Posterior cingulate gyrus (tissue), 11 donors: ENCODE data around the gene RXFP3.
"Not testable (repeated sequence)": the region's sequence is repeated elsewhere in the genome, so short reads cannot be mapped to it uniquely, and the experiment has no call there.

Source experiments
- DNase-seq, 10 donors: peaks; one replicate each; pipeline versions ENCODE4 v3.0.0 to v3.0.0-alpha.2; 2020 to 2021; ENCODE audit warnings: mixed read lengths in 3 of 10
- intact Hi-C: fragments of 100-400 bp; cut with DNase I; formaldehyde crosslinking; loops from one replicate; pipeline ENCODE4 v1.15.1; 2023

Gene RXFP3

DNA sequence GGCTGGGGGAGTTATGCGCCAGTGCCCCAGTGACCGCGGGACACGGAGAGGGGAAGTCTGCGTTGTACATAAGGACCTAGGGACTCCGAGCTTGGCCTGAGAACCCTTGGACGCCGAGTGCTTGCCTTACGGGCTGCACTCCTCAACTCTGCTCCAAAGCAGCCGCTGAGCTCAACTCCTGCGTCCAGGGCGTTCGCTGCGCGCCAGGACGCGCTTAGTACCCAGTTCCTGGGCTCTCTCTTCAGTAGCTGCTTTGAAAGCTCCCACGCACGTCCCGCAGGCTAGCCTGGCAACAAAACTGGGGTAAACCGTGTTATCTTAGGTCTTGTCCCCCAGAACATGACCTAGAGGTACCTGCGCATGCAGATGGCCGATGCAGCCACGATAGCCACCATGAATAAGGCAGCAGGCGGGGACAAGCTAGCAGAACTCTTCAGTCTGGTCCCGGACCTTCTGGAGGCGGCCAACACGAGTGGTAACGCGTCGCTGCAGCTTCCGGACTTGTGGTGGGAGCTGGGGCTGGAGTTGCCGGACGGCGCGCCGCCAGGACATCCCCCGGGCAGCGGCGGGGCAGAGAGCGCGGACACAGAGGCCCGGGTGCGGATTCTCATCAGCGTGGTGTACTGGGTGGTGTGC is at the start of gene RXFP3:
TSS of gene RXFP3 (plus strand) at position 6 of the 636 bp plus-strand sequence. CDS start at position 361, 355 bp downstream.
- intact Hi-C loops = no loop called here

GRCh38 chr5:33887268-33887667 is 48.9 kb upstream of the RXFP3 start:
- intact Hi-C loops = no loop called here
- DNase-seq = no peak

More for the DNA sequence above, at the start of gene RXFP3:
- peak in 3 of 10 donors; percentile 71 to 84 (median 72) for DNase-seq

DNA sequence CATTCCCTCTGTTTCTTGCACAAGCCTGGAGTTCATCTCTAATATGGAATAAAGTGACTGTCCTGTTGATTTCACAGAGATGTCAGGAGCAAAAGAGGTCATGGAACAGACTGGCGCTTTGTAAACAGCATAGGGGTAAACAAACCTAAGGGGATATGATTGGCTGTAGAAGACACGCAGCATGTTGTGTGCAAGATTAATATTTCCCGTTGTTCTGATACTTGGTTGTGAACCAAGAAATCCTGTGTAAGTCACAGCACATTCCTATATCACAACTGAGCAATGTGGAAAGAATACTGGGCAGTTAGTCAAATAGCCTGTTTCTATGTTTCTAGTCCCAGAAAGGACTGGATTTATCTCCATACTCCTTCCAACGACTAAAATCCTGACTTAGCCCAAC is 47.6 kb upstream of the RXFP3 start:
- no peak for DNase-seq
- intact Hi-C loops = no loop called here

- intact Hi-C loops = no loop called here
- no peak for DNase-seq
Measured at GRCh38 chr5:33890131-33891032, 45.8 kb upstream of the RXFP3 start.

DNA sequence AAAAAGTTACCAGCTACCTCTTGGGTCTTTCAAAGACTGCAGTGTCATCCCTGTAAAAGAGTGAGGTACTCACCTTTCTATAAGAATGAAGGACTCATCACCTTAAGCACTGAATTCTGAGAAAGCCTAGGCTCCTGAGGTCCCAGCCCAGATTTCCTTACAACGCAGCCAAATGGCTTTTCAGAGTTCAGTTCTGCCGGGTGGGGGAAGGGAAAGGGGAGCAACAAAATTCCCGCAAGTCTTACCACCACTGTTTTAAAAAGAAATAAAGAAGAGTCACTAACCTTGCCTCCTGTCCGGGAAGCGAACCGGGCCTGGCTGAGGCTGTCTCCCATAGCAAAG is 44.8 kb upstream of the RXFP3 start:
- peak in 1 of 10 donors; percentile 70 for DNase-seq
- intact Hi-C loops = no loop called here

GRCh38 chr5:33891788-33892619 is 44.2 kb upstream of the RXFP3 start, which contains the start of gene ADAMTS12:
TSS of gene ADAMTS12 (minus strand) at chr5:33891990. CDS start at chr5:33891856, 134 bp downstream.
- intact Hi-C loops = no loop called here
- peak in 1 of 10 donors; percentile 75 for DNase-seq

DNA sequence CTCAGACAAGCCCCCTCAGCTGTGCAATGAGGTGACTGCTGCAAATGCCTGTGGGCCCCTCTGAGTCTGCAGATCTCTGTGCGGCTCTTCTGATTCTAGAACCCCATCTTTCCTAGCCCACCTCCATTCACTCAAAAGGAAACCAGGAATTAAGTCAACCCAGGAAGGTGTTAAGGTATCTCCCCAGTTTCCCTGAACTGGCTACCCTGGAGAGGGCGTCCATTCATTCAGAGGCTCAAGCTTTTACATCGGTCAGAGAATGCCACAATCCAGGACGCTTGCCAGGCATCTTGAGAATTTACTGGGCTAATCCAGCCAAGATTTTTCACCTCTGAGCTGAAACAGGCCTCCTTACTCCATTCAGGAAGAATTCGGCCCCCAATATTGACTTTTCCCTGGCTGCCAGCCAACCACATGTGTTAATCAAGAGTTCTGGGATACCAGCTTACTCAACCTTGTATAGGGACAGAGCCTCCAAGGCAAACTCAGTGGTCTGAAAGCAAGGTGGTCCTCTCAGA is 43.5 kb upstream of the RXFP3 start:
- intact Hi-C loops = no loop called here
- no peak for DNase-seq

DNA sequence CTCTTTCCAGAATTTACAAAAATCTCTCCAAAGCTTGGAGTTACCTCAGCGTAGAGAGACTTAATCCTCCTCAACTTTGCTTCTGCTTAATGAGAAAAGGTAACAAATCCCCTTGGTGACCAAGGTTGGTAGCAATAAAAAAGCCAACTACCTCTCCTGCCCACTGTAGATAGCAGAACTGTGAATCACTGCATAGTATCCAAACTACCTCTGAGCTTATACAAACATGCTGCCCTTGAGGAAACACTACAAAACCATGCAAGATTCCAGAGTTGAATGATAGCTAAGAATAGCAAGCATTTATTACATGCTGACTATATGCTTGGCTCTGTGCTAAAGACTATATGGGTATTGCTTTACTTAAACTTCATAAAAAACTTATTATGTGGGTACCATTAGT is 41.6 kb upstream of the RXFP3 start:
- intact Hi-C loops = no loop called here
- DNase-seq = no peak

- intact Hi-C loops = no loop called here
- DNase-seq = no peak
Measured at GRCh38 chr5:33901156-33901555, 35.0 kb upstream of the RXFP3 start.

DNA sequence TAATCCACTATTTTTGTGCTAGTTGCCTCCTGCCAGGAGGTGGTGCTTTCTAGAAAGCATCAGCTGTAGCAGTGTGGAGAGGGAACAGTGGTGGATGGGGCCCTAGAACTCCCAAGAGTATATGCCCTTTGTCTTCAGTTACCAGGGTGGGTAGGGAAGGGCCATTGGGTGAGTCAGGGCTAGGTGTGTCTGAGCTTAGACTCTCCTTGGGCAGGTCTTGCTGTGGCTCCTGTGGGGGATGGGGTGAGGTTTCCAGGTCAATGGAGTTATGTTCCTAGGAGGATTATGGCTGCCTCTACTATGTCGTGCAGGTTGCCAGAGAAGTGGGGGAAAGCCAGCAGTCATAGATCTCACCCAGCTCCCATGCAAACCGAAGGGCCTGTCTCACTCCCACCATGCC is 33.1 kb upstream of the RXFP3 start:
- intact Hi-C loops = no loop called here
- no peak for DNase-seq

DNA sequence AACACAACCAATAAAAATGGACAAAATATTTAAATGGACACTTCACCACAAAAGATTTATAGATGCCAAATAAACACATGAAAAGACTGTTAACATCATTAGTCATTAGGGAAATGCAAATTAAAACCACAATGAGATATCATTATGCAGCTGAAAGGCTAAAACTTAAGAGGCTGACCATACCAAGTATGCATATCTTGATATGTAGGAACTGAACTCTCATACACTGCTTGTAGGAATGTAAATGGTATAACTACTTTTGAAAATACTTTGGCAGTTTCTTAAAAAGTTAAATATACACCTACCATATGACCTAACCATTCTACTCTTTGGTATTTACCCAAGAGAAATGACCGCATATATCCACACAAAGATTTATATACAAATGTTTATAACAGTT is 30.8 kb upstream of the RXFP3 start:
- intact Hi-C loops = no loop called here
- DNase-seq = no peak

DNA sequence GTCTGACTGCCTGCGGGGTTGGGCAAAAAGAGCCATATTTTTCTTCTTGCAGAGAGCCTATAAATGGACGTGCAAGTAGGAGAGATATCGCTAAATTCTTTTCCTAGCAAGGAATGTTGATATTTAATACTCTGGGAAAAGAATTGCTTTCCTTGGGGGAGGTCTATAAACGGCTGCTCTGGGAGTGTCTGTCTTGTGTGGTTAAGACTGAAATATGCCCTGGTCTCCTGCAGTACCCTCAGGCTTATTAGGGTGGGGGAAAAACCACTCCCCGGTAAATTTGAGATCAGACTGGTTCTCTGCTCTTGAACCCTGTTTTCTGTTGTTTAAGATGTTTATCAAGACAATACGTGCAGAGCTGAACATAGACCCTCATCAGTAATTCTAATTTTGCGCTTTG is 29.9 kb upstream of the RXFP3 start:
- DNase-seq, intact Hi-C loops: not testable (repeated sequence)

- intact Hi-C loops, DNase-seq: not testable (repeated sequence)
Measured at GRCh38 chr5:33914844-33915243, 21.3 kb upstream of the RXFP3 start.

DNA sequence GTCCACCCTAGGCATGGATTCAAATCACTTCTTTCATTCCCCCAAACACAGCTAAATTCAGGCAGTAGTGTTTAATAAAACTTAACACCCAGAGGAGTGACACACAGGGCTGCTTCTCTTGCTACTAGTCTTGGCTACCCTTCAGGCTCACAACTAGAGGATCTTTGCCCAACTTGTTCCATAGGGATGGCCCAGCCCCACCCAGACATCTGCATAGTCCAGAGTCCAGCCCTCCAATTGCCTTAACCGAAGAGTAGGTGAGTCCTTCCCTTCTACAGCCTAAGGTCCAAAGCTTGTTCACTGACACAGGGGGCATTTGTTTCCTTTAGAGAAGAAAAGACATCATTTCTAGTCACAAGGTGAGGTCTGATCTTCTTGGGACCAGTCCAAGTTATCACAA is 15.2 kb upstream of the RXFP3 start:
- DNase-seq = no peak
- intact Hi-C loops = no loop called here

DNA sequence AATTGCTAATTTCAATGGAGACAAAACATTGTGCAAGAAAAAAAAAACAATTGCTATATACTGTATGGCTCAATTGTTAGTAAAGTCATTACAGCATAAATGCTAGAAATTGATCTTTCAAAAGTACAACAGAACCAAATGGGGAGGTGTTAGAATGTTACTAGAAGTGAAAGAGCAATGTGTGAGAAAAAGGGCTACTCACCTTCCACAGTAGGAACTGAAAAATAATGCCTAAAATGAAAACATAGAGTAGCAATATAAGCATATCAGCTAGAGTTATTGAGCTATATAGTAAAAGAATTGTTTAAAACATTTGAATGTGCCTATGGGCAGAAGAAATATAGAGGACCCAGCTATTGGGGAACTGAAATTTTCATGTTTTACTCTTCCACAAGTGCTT is 10.9 kb upstream of the RXFP3 start:
- intact Hi-C loops = no loop called here

DNA sequence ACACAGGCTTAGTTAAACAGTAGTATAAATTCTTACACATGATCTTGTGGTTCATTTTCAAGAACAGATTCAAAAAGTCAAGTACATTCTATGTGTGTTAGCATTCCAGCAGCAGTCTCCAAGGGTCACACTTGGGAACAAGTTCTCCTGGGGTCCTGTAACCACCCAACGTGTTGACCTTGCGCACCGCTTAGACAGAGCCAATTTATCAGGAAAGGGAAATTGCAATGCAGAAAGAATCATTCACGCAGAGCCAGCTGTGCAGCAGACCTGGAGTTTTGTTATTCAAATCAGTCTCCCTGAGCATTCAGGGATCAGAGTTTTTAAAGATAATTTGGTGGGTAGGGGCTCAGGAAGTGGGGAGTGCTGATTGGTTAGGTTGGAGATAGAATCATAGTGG is 8.5 kb upstream of the RXFP3 start:
- intact Hi-C loops = no loop called here
- no peak for DNase-seq

More for the DNA sequence above, 10.9 kb upstream of the RXFP3 start:
- no peak for DNase-seq

DNA sequence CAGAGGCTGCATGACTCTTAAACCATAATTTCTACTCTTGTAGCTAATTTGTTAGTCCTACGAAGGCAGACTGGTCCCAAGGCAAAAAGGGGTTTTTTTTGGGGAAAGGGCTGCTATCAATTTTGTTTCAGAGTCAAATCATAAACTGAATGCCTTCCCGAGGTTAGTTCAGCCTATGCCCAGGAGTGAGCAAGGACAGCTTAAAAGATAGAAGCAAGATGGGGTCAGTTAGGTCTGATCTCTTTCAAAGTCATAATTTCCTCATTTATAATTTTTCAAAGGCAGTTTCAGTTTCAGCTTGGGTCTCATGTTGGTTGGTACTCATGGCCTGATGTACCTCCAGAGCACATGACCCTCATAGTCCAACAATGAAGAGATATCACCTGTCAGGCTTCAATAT is 7.9 kb upstream of the RXFP3 start:
- DNase-seq = no peak

GRCh38 chr5:33929925-33930690 is 6.1 kb upstream of the RXFP3 start:
- intact Hi-C loops = no loop called here
- DNase-seq = no peak

More for the DNA sequence above, 7.9 kb upstream of the RXFP3 start:
- intact Hi-C loops = no loop called here

- no peak for DNase-seq
- intact Hi-C loops = no loop called here
Measured at GRCh38 chr5:33931136-33931535, 5.0 kb upstream of the RXFP3 start.

DNA sequence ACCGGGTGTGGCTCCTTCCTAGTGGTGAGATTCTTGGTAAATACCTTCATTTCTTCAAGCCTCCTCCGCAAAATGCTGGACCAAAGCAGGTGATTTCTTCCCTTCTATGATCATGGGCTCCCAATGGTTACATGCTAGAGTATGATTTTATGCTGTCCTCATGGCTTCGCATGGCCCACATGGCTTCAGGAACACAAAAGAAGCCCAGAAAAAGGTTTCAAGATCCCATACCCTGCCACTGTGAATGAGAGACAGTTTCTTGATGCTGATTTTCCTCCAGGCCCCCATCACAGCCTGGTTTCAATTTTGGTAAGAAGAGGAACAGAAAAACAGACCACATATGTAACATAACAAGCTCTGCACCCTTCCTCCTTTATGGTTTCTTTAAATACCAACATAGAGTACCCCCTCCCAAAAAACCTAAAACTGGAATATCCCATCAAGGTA is 2.4 kb upstream of the RXFP3 start:
- intact Hi-C loops = loop anchor here (2.0 kb wide), 2 partner anchors 463 to 493 kb away; partner anchors contain the start of gene TARS1
- no peak for DNase-seq
